Measurements from ENCODE around the gene RPL13.
"Not testable (repeated sequence)": the region's sequence is repeated elsewhere in the genome, so short reads cannot be mapped to it uniquely, and the experiment has no call there.

Gene RPL13

DNA sequence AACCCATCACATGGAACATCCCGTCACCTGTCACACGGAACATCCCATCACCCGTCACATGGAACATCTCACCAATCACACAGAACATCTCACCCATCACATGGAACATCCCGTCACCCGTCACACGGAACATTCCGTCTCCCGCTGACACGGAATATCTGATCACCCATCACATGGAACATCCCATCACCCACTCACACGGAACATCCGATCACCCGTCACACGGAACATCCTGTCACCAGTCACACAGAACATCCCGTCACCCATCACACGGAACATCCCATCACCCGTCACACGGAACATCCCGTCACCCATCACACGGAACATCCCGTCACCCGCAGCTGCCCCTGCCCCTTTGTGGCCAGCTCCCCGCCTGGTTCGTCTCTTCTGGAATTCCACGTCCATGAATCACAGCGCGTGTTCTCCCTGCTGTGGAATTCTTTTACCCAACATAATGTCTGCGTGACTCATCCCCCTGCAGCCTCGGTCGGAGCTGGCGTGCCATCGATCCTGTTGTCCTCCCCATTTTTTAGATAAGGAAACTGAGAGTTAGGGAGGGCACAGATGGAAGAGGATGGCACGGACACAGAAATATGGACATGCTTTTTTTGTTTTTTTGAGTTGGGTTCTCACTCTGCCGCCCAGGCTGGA lies 20.7 kb downstream of the RPL13 start:
- peak; percentile 97 for DNase-seq

DNA sequence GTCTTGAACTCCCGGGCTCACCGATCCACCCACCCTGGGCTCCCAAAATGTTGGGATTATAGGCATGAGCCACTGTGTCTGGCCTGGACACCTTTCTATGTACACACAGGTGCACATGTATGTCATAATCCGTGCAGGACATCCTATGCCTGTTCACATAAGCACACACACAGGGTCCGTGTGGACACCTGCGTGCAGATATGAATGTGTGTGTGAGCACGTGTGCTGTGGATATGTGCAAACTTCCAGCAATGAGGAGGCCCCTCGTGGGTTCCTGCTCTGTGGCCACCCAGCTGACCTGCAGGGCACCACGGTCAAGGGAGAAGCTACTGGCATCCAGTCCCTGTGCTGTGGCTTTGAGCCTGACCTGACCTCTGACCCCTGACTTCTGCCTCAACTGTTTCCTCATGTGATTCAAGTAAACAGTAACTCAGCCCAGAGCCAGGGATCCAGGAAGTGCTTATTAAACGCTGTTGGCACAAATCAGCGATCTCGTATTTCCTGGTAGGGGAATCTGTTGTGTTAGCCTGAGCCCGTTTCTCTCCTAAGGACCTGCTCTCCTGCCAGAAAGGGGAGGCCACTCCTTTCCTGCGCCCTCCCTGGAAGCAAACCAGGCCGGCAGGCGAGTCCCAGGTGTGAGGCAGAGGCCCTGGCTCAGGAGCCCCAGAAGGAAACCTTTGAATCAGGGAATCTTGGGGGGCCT lies 21.5 kb downstream of the RPL13 start:
- DNase-seq: peak; percentile 32

DNA sequence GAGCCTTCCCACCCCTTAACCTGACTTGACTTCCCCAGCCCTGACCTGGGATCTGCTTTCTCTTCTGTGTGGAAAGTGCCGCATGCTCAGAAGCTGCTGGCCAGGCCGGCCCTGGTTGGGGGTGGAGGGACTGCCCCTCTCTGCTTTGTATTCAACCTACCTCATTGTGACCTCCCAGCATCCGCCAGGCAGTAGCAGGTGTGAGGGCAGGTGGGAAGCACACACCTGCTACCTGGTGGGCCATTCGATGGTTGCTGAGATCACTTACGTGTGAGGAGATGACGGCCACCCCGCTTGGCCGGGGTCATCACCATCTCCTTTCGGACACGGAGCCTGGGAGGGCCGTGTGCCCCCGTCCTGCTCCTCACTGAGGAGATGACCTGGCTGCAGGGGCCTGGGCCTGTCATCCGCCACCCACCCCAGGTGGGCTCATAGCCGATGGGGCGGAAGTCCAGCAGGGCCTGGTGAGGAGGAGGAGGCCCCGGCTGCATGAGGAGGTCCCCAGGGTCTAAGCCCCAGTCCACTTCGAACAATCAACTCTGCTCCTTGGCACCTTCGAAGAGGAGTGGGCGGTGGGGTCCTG lies 22.2 kb downstream of the RPL13 start:
- no peak for DNase-seq

DNA sequence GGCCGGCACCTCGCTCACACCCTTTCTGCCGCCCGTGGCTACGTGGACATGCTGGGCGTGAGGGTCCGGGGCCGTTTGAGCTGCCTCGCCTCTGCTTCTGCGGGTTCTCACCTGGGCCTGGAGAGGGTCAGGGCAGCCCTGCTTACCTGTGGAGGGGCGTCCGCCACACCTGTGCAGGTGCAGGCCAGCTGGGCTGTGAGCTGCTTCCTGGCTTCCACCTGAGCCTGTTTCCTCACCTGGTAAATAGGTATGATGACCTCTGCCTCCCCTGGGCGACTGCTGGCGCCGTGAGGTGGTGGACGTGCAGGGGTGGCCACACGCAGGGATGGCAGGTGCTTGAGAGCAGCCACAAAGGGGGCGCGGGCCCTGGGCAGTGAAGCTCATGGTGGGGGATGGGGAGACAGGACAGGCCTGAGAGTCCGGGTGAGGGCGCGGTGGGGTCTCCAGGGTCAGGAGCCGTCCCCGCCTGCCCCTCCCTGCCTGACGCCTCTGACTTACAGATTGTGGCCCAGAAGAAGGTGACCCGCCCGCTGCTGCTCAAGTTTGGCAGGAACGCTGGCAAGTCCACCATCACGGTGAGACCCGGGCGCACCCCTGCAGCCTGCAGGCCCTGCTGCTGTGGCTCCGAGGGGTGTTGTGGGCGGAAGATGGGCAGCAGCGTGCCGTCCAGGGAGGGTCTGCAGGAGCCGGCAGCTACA lies 22.9 kb downstream of the RPL13 start:
- DNase-seq: no peak

DNA sequence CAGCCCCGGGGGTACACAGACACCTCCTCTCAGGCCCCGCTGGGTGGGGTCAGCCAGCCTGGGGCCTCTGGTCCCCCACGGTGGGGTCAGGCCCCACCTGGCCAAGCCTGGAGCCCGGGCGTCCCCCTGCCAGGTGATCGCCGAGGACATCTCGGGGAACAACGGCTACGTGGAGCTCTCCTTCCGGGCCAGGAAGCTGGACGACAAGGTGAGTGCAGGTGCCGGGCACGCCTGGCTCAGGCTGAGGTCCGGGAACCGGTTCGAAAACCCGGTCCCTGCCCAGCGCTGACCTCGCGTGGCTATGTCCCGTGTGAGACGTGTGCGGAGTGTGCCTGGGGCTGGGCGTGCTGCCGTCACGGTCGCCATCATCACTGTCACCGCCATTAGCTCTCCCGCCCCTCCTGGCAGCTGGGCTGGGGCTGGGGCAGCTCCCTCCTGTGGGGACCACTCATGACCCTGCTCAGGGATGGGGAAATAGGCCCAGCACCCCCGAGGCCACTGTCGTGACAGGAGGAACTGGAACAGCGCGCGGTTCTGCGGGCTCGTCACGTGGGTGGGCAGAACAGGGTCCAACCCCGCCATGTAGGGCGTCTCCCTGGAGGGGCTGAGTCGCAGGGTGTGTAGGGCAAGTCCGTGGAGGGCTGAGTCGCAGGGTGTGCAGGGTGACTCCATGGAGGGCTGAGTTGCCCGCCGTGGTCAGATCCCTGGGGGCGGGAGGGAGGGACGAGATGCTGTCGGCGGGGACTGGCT lies 23.6 kb downstream of the RPL13 start:
- no peak for DNase-seq

DNA sequence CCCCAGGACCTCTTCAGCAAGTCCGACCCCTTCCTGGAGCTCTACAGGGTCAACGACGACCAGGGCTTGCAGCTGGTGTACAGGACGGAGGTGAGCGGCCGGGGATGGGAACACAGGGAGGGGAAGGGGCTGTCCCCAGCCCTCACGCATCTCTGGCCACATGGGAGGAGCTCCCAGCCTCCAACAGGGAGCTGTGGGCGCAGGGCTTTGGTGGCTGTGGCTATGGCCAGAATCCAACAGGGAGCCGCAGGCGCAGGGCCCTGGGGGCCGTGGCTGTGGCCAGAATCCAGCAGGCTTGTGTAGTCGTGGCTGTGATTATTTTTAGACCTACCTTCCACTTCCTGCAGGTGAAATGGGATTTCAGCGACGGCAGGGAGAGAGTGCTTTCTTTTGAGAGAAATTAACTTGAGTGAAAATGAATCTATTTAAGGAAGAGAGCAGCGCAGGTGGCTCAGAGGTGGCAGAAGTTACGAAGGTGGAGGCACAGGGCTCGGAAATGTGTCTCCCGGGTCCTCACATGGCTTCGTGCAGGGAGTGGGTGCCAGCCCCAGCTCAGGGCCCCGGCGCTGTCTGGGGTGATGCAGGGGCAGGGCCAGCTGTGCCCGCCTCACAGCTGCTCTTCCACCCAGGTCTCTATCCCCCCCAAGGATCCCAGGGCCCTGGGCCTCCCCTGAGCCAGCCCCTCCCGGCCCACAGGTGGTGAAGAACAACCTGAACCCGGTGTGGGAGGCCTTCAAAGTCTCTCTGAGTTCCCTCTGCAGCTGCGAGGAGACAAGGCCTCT lies 24.5 kb downstream of the RPL13 start:
- DNase-seq: no peak

DNA sequence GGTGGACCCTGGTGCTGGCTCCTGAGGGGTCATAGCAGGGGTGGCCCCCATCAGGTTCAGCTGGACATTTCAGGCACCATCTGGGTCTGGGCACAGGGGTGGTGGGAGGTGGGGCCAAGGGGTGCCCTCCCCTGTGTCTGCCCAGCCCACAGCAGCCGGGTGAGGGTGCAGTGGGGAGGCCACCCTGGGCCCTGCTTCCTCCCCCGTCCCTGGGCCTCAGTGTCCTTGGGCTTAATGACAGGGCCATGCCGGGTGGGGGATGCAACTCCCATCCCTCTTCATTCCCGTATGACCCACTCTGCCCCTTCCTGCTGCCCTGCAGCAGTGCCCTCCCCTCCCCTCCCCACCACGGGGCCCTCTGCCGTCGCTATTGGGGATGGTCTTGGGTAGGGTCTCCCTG lies 25.7 kb downstream of the RPL13 start:
- no peak for DNase-seq

DNA sequence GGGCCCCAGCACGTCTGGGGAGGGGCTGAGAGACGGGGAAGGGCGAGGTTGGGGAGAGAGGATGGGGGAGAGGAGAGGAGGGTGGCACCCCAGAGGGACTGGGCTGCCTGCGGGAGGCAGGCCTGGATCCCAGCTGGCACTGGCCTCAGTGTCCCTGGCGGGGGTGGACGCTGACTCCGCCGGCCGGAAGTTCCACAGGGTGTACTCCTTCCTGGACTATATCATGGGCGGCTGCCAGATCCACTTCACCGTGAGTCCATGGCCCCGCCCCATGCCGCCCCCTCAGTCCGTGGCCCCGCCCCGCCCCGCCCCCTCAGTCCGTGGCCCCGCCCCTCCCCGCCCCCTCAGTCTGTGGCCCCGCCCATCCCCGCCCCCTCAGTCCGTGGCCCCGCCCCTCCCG lies 26.4 kb downstream of the RPL13 start:
- no peak for DNase-seq

DNA sequence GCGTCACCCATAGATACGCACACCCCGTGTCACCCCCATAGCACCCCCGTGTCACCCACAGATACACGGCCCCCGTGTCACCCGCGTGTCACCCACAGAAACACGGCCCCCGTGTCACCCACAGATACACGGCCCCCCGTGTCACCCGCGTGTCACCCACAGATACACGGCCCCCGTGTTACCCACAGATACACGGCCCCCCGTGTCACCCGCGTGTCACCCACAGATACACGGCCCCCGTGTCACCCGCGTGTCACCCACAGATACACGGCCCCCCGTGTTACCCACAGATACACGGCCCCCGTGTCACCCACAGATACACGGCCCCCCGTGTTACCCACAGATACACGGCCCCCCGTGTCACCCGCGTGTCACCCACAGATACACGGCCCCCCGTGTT lies 27.2 kb downstream of the RPL13 start:
- DNase-seq: not testable (repeated sequence)

DNA sequence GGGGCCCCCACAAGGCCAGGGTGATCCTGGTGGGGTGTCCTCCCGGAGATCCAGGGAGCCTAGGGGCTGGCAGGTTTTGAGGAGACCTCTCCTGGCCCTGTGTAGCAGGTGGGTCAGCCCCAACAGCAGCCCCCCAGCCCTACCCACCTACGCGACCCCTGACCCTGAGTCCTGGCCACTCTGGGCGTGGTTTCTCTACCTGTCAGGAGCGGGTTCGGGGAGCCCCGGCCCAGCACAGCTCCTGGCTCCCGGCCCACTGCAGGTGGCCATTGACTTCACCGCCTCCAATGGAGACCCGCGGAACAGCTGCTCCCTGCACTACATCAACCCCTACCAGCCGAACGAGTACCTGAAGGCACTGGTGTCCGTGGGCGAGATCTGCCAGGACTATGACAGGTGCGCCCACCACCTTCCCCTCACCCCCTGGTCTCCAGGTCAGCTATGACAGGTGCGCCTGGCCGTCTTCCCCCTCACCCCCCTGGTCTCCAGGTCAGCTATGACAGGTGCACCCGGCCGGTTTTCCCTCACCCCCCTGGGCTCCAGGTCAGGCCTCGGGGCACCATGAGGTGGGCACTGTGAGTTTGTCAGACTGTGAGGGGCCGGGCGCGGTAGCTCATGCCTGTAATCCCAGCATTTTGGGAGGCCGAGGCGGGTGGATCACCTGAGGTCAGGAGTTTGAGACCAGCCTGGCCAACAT lies 28.1 kb downstream of the RPL13 start:
- DNase-seq: no peak

DNA sequence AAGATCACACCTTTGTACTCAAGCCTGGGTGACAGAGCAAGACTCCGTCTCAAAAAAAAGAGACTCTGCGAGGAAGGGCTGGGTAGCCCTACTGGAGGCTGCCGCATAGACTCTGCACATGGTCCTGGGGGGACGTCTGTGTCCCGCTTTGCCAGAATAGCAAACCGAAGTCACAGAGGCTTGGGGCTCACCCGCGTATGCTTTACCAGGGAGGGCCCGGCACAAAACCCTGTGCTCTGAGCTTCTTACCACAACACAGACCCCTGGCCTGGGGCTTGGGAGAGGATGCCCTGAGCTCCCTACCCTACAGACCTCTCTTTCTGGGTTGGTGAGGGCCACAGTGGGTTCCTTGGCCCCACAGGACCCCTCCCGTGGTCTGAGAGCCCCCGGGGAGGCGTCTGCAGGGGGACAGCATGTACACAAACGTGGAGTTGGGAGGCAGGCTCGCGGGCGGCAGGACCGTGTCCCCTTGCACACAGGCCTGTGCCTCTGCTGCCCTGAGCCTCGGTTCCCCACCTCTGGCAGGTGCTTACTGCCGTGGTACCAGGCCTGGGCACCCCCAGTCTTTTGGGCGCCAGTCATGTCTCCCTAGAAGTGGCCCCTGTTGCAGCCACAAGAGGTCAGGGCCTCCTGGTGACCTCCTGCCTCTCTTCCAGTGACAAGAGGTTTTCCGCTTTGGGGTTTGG lies 28.9 kb downstream of the RPL13 start:
- DNase-seq: no peak

DNA sequence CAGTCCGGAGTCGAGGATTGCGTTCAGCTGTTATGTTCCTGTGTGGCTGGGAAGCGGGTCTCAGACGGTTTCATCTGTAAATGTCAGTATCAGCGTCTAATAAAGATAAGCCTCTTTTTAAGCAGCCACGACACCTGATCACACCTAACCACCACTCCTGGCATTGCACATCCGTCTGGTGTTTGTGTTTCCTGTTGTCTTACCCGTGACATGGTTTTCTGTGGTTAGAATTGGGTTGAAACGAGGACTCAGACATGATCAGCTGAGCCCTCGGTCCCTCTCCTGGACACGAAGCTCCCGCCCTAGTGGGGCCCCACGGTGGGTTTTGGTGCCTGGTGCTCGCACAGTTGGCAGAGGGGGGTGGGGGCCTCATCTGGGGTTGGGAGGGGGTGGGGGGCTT lies 33.4 kb downstream of the RPL13 start:
- DNase-seq: no peak

DNA sequence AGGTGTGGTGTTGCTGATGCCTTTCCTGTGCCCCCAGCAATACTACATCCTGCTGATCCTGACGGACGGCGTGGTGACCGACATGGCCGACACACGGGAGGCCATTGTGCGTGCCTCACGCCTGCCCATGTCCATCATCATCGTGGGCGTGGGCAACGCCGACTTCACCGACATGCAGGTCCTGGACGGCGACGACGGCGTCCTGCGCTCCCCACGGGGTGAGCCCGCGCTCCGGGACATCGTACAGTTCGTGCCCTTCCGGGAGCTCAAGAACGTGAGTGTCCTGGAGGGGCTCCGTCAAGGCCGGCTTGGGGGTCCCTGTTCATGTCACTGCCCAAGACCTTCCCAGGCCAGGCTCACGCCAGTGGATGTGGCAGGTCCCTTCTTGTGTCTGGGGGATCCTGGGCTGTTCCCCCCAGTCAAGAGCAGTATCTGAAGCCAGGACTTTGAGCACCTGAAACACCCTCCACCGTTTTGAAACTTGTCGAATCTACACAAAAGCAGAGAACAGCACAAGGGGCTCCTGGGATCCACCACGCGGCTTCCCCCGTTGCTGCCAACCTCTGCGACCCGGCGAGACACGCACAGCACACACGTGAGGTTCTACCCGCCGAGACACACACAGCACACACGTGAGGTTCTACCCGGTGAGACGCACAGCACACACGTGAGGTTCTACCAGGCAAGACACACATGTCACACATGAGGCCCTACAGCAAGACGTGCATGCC lies 35.0 kb downstream of the RPL13 start:
- no peak for DNase-seq

DNA sequence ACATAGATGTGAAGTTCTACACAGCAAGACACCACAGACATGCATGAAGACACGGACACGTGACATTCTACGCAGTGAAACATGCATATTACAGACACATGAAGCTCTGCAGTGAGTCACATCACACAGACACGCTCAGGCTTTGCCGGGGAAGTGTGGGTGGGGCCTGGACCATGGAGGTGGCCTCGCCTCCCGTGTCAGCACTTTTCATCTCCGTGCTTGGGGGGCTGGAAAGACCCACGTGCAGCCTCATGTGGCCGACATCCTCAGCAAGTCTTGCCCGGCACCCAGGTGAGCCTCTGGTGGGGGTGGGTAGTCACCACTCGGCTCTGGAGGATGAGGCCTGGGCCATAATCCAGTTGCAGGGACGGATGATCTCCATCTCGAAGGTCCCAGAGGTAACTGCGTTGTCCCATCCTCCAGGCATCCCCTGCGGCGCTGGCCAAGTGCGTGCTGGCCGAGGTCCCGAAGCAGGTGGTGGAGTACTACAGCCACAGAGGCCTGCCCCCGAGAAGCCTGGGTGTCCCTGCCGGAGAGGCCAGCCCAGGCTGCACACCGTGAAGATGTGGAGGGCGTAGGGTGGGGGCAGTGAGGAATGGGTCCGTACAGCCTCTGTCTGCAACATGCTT lies 35.7 kb downstream of the RPL13 start:
- no peak for DNase-seq

DNA sequence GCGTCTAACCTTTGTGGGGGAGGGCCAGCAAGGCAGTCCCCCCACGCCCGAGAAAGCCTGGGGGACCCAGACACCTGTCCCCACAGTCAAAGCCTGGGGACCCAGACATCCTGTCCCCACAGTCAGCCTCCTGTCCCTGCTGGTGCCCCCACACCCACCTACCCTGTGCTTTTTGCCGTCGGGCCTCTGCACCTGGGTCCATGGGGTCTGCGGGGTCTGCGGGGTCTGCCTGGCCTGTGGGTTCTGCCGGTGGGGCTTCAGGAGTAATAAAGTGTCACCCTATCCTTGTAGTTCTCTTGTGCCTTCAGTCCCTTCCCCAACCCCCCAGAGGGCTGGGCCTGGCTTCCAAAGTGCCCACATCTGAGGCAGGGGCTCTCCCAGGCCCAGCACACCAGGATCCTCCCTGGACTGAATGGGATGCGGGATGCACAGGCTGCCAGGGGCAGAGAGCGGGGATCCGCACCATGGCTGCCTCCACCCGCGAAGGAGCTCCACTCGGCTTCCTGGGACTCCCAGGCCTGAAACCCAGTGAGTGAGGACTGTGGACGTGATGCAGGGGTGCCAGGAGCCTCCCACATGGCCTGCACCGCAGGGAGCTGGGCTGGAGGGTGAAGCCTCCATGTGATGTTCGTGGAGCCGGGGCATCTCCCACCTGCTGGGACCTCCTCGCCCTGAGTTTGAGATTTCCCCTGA lies 36.6 kb downstream of the RPL13 start:
- no peak for DNase-seq

DNA sequence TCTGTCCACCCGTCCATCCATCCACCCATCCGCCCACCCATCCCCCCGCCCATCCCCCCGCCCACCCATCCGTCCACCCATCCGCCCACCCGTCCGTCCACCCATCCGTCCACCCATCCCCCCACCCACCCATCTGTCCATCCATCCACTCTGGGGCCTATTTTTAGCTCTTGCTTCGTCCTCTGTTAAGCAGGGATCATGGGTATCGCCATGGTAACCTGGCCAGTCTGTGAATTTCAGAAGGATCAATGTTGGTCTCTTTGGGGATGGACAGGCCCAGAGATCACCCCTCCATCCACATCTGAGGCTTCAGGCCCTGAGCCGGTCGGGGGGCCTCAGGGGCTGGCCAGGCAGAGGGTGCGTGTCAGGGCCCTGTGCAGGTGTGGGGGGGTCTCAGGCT lies 37.7 kb downstream of the RPL13 start:
- DNase-seq: peak; percentile 36

DNA sequence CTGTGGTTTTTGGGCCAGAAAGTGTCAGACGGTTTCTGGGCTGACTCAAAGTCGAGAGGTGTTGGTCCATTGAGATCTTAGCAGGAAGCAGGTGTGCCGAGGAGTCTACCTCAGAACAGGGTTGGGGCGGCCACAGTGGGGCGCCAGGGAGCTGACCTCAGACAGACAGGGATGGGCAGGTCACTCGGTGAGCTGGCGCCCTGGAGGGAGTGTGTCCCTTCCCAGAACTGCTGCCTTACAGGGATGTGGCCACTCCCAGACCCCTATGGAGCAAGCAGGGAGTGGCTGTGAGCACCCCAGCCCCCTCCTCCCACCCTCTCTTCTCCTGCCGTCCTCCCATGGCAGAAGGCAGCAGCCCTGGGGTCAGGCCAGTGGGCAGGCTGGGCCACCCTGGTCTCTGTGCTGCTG lies 39.0 kb downstream of the RPL13 start:
- no peak for DNase-seq

DNA sequence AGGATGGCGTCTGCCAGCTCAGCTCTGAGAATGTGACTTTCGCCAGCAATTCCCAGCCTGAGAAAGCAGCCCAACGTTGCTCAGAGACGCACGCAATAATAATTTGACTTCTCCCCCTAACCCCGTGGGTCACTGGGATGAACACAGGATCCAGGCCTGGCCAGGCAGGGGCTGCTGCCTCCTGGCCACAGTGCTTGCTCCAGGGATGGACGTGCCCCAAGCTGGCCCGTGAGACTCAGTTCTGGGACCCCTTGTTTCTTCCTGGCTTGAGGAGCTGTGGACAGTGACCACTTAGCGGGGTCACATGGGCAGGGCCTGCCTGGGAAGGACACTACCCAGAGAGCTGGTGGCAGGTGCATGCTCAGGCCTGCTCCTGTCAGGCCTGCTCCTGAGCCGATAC lies 39.4 kb downstream of the RPL13 start:
- DNase-seq: no peak

DNA sequence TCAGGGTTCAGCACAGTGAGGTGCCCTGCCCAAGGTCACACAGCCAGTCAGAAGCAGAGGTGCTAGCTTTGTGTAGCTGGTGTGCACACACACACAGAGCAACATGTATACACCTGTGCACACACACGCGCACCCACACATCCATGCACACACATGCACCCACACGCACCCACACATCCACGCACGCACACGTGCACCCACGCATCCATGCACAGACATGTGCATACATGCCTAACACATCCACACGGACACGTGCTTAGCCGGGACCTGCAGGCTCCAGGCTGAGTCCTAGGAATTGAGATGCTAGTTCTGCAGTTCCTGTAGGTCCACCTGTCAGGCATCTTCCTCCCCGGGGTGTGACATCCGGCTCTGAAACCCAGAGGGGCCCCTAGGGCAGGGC lies 39.9 kb downstream of the RPL13 start:
- DNase-seq: no peak
